HCT116 (cell line): ENCODE results near the gene ACER3. TPM values are rescaled to one million over a fixed set of nuclear protein-coding genes. Genes with fewer than 3 reads are reported as not detected.

Experiments
- ATAC-seq: fragments of 200-7000 bp; cut with Tn5 transposase; 2 replicates; pipeline ENCODE4 v1.9.1; 2020; ENCODE audit warnings: mild to moderate bottlenecking, moderate library complexity
- BruUV-seq: library from RNA; stranded (reverse); fragments of 400-500 nt; replicated peaks from 2 replicates; lab custom pipeline; 2021; lab: Mats Ljungman, UMichigan
- CTCF ChIA-PET: fragments of 300-600 bp; sonication (Branson Sonifier 250); formaldehyde crosslinking; loops from one replicate; lab custom pipeline; 2021; ENCODE audit warnings: antibody characterized with exemption; lab: Charles Lee
- POLR2A ChIA-PET: fragments of 300-600, 350-600 bp; sonication (Branson Sonifier 250); formaldehyde crosslinking; loops from one replicate; lab custom pipeline; 2021; ENCODE audit warnings: antibody characterized with exemption; lab: Charles Lee
- RAD21 ChIA-PET, 2 experiments: fragments of 300-600 bp; sonication (Branson Sonifier 250); formaldehyde crosslinking; loops; one replicate each; lab custom pipeline; 2023; ENCODE audit warnings: low total read pairs in 2 of 2; ENCODE audit not compliant: uncharacterized antibody in 2 of 2, unreplicated experiment in 2 of 2, low non-redundant PET in 1 of 2; lab: Charles Lee
- DNase-seq: peaks from one replicate; pipeline ENCODE4 v3.0.0-alpha.2; 2010; ENCODE audit warnings: low read depth, low spot score
- H2AFZ ChIP-seq: fragments of 200-600 bp; shearing (Covaris generic), sonication (generic); 2 replicates; pipeline ENCODE4 v1.6.1; 2017; ENCODE audit warnings: low read depth, mixed run types, mixed read lengths, antibody characterized with exemption, low read length; ENCODE audit not compliant: poor library complexity, severe bottlenecking
- H3K27ac ChIP-seq: 2 replicates; pipeline ENCODE4 v1.5.1; 2012; ENCODE audit warnings: low read depth, low read length
- H3K27me3 ChIP-seq: fragments of 200-600 bp; sonication (generic); 2 replicates; pipeline ENCODE4 v1.6.1; 2016; ENCODE audit warnings: mixed run types, low read length, mixed read lengths; ENCODE audit not compliant: insufficient read depth
- H3K36me3 ChIP-seq, 2 experiments: fragments of 200-500 bp in 1 of 2; fragments of 200-600 bp in 1 of 2; sonication (Bioruptor generic) in 1 of 2; sonication (generic) in 1 of 2; 2 replicates each; pipeline versions ENCODE4 v1.5.1 to v1.6.1; 2014 to 2016; ENCODE audit warnings: low read length in 2 of 2, inconsistent platforms in 1 of 2, mixed read lengths in 1 of 2, mixed run types in 1 of 2; ENCODE audit not compliant: insufficient read depth in 2 of 2, control insufficient read depth in 1 of 2
- H3K4me1 ChIP-seq, 2 experiments: fragments of 200-600 bp in 1 of 2; sonication (generic) in 1 of 2; 2 replicates each; pipeline versions ENCODE4 v1.5.1 to v1.6.1; 2012 to 2017; ENCODE audit warnings: low read length in 2 of 2, inconsistent platforms in 1 of 2, mild to moderate bottlenecking in 1 of 2, mixed read lengths in 1 of 2, mixed run types in 1 of 2, moderate library complexity in 1 of 2; ENCODE audit not compliant: insufficient read depth in 2 of 2, control insufficient read depth in 1 of 2
- H3K4me2 ChIP-seq: fragments of 200-600 bp; sonication (generic); 2 replicates; pipeline ENCODE4 v1.6.1; 2017; ENCODE audit warnings: mixed run types, low read length, mixed read lengths
- H3K4me3 ChIP-seq, 2 experiments: fragments of 200-600 bp in 1 of 2; sonication (generic) in 1 of 2; replicated peaks in 1 of 2; 2 replicates each; pipeline ENCODE4 v1.5.1; 2011 to 2016; ENCODE audit warnings: low read length in 2 of 2, control low read depth in 1 of 2, low read depth in 1 of 2, mild to moderate bottlenecking in 1 of 2, mixed read lengths in 1 of 2, mixed run types in 1 of 2
- H3K79me2 ChIP-seq: fragments of 200-600 bp; sonication (generic); 2 replicates; pipeline ENCODE4 v1.6.1; 2017; ENCODE audit warnings: mild to moderate bottlenecking, mixed run types, low read length, moderate library complexity, mixed read lengths; ENCODE audit not compliant: insufficient read depth
- H3K9ac ChIP-seq: fragments of 200-600 bp; sonication (generic); 2 replicates; pipeline ENCODE4 v1.6.1; 2016; ENCODE audit warnings: low read length, mixed read lengths
- H3K9me2 ChIP-seq: fragments of 200-600 bp; sonication (generic), shearing (Covaris generic); 2 replicates; pipeline ENCODE4 v1.6.1; 2017; ENCODE audit warnings: mixed run types, mild to moderate bottlenecking, moderate library complexity; ENCODE audit not compliant: insufficient read depth
- H3K9me3 ChIP-seq, 2 experiments: fragments of 200-500 bp in 1 of 2; fragments of 200-600 bp in 1 of 2; sonication (Bioruptor generic) in 1 of 2; sonication (generic) in 1 of 2; 2 replicates each; pipeline ENCODE4 v1.6.1; 2014 to 2017; ENCODE audit warnings: low read length in 2 of 2, mixed read lengths in 2 of 2, inconsistent platforms in 1 of 2, low read depth in 1 of 2, mild to moderate bottlenecking in 1 of 2, mixed run types in 1 of 2, moderate library complexity in 1 of 2; ENCODE audit not compliant: control insufficient read depth in 1 of 2, insufficient read depth in 1 of 2
- H4K20me1 ChIP-seq: fragments of 200-600 bp; sonication (generic), shearing (Covaris generic); 2 replicates; pipeline ENCODE4 v1.6.1; 2017; ENCODE audit warnings: mixed run types, mild to moderate bottlenecking, moderate library complexity; ENCODE audit not compliant: insufficient read depth
- CEBPB ChIP-seq: IDR thresholded peaks from 2 replicates; pipeline ENCODE4 v1.6.1; 2012; ENCODE audit warnings: low read depth
- FOSL1 ChIP-seq: IDR thresholded peaks from 2 replicates; pipeline ENCODE4 v1.6.1; 2012; ENCODE audit warnings: low read depth
- POLR2AphosphoS5 ChIP-seq: IDR thresholded peaks from 2 replicates; pipeline ENCODE4 v1.6.1; 2011; ENCODE audit warnings: mild to moderate bottlenecking, low read depth, low read length, moderate library complexity
- SIN3A ChIP-seq: IDR thresholded peaks from 2 replicates; pipeline ENCODE4 v1.6.1; 2012; ENCODE audit warnings: low read depth
- YY1 ChIP-seq: IDR thresholded peaks from 2 replicates; pipeline ENCODE4 v1.6.1; 2011; ENCODE audit warnings: low read length, low read depth, moderate library complexity, mild to moderate bottlenecking; ENCODE audit not compliant: insufficient replicate concordance; ENCODE audit errors: extremely low read depth
- intact Hi-C: fragments of 100-400 bp; cut with micrococcal nuclease; formaldehyde crosslinking; loops from 2 replicates; pipeline ENCODE4 v1.10.0; 2022
- total RNA-seq: library from RNA; stranded (reverse); gene quantifications from one replicate; pipeline ENCODE4 v1.2.1, GENCODE V29; 2021; ENCODE audit not compliant: unreplicated experiment
- TF ChIP-seq, protein P1 (sequence below): IDR thresholded peaks from 2 replicates; pipeline ENCODE4 v1.6.1; 2011; ENCODE audit warnings: mild to moderate bottlenecking, low read length, moderate library complexity; ENCODE audit not compliant: insufficient replicate concordance; ENCODE audit errors: extremely low read depth
- TF ChIP-seq, protein P2 (sequence below): IDR thresholded peaks from 2 replicates; pipeline ENCODE4 v1.6.1; 2012; ENCODE audit warnings: low read depth
- TF ChIP-seq, protein P3 (sequence below): IDR thresholded peaks from 2 replicates; pipeline ENCODE4 v1.6.1; 2012

ACER3 gene
- total RNA-seq, 1 experiment from 2014 or later, result 19.1 TPM

DNA sequence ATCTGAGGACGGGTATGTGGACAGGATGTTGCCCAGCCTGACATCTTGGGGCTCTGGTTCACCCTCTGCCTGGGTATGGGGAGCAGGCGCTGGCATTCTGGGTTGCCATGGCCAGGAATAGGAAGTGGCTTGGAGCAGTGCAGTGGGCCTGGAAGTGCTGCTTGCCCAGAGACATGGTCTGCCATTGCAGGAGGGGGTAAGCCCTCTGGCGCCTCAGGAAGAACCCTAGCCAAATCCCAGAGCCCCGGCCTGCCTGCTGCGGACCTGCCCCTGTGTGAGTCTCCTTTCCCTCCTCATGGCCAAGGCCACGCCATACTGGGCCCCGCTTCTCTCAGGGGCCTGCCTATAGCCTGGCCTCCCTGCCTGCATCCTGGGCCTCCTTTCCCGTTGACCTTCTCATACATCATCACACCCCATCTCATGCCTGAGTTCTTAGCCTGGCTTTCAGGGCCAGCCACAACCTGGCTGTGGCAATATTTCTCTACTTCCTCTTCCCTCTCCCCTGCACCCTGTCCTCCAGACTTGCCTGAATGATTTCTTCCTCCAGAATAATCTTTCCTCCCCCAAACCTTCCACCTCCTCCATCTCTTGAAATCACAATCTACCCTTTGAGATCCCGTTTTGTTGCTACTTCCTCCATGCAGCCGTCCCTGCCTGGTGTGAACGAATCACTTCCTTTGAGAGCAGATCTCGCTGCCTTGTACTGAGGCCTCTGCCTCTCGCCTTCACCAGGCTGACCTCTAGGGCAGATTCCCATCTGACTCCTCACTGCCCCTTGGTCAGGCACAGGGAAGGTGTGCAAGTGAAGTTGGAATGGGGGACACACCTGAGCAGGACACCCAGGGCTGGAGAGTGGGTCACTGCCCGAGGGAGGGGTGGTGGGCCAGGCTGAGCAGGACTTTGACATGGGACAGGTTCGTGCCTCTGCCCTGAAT lies 211.2 kb downstream of the ACER3 start:
- ChIA-PET RAD21 (no interaction called here), CTCF (interaction anchor here (1.8 to 3.5 kb wide), 2 partner anchors 19 to 25 kb away, joined by 8 to 17 read pairs; no protein-coding TSS in a partner anchor), POLR2A (no interaction called here)
- Histone ChIP-seq H3K9me2 (no peaks in the 10 kb centered on the region), H3K9me3 (no peaks in the 10 kb centered on the region), H3K9ac (no peak overlapping the region), H3K4me2 (peak overlapping the region; percentile 49), H3K27me3 (no peaks in the 10 kb centered on the region), H3K79me2 (no peaks in the 10 kb centered on the region), H3K4me1 (peaks cover 28 to 39% of the 10 kb centered on the region in 2 experiments), H3K4me3 (no peak overlapping the region), H3K36me3 (no peaks in the 10 kb centered on the region), H4K20me1 (no peaks in the 10 kb centered on the region), H2AFZ (no peak overlapping the region), H3K27ac (no peak overlapping the region)
- no peak for TF ChIP-seq POLR2AphosphoS5
- no peak for TF ChIP-seq YY1
- TF ChIP-seq, protein P1, sequence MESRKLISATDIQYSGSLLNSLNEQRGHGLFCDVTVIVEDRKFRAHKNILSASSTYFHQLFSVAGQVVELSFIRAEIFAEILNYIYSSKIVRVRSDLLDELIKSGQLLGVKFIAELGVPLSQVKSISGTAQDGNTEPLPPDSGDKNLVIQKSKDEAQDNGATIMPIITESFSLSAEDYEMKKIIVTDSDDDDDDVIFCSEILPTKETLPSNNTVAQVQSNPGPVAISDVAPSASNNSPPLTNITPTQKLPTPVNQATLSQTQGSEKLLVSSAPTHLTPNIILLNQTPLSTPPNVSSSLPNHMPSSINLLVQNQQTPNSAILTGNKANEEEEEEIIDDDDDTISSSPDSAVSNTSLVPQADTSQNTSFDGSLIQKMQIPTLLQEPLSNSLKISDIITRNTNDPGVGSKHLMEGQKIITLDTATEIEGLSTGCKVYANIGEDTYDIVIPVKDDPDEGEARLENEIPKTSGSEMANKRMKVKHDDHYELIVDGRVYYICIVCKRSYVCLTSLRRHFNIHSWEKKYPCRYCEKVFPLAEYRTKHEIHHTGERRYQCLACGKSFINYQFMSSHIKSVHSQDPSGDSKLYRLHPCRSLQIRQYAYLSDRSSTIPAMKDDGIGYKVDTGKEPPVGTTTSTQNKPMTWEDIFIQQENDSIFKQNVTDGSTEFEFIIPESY, result no peak
- TF ChIP-seq, protein P2, sequence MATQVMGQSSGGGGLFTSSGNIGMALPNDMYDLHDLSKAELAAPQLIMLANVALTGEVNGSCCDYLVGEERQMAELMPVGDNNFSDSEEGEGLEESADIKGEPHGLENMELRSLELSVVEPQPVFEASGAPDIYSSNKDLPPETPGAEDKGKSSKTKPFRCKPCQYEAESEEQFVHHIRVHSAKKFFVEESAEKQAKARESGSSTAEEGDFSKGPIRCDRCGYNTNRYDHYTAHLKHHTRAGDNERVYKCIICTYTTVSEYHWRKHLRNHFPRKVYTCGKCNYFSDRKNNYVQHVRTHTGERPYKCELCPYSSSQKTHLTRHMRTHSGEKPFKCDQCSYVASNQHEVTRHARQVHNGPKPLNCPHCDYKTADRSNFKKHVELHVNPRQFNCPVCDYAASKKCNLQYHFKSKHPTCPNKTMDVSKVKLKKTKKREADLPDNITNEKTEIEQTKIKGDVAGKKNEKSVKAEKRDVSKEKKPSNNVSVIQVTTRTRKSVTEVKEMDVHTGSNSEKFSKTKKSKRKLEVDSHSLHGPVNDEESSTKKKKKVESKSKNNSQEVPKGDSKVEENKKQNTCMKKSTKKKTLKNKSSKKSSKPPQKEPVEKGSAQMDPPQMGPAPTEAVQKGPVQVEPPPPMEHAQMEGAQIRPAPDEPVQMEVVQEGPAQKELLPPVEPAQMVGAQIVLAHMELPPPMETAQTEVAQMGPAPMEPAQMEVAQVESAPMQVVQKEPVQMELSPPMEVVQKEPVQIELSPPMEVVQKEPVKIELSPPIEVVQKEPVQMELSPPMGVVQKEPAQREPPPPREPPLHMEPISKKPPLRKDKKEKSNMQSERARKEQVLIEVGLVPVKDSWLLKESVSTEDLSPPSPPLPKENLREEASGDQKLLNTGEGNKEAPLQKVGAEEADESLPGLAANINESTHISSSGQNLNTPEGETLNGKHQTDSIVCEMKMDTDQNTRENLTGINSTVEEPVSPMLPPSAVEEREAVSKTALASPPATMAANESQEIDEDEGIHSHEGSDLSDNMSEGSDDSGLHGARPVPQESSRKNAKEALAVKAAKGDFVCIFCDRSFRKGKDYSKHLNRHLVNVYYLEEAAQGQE, result no peak
- no peak for TF ChIP-seq SIN3A
- TF ChIP-seq FOSL1, result no peak
- TF ChIP-seq CEBPB, result no peak
- TF ChIP-seq, protein P3, sequence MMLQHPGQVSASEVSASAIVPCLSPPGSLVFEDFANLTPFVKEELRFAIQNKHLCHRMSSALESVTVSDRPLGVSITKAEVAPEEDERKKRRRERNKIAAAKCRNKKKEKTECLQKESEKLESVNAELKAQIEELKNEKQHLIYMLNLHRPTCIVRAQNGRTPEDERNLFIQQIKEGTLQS, result no peak
- intact Hi-C loops, result no loop called here
- ATAC-seq (no peak), DNase-seq (no peak)
- BruUV-seq, result no TSS peak
